K562 (cell line): ENCODE data around the gene EIF3C. TPM values are rescaled to one million over a fixed set of nuclear protein-coding genes. Genes with fewer than 3 reads are reported as not detected.
"Not testable (repeated sequence)": the region's sequence is repeated elsewhere in the genome, so short reads cannot be mapped to it uniquely, and the experiment has no call there.

Experiments used
- ATAC-seq: fragments of 200-7000 bp; cut with Tn5 transposase; 3 replicates; pipeline ENCODE4 v1.9.1; 2020; ENCODE audit warnings: moderate library complexity
- BruUV-seq: library from RNA; stranded (reverse); fragments of 400-500 nt; replicated peaks from 2 replicates; lab custom pipeline; 2021; lab: Mats Ljungman, UMichigan
- CTCF ChIA-PET: fragments of 300-600 bp; formaldehyde crosslinking; extraction: SDS; loops from one replicate; lab custom pipeline; 2021; ENCODE audit warnings: low intra/inter-chr PET ratio; lab: Yijun Ruan, JAX
- POLR2A ChIA-PET: fragments of 300-600, 350-650 bp; sonication (Branson Sonifier 250); formaldehyde crosslinking; extraction: SDS; loops from one replicate; lab custom pipeline; 2021; ENCODE audit warnings: antibody characterized with exemption, inconsistent platforms; lab: Yijun Ruan, JAX
- DNase-seq, 4 experiments: peaks; one replicate each; pipeline versions ENCODE4 v3.0.0 to v3.0.0-alpha.2; 2011 to 2018; ENCODE audit warnings: low spot score in 3 of 4, mixed read lengths in 3 of 4; ENCODE audit errors: extremely low read depth in 1 of 4
- FAIRE-seq: peaks from 2 replicates; lab custom pipeline; 2011; peaks lifted over from hg19 to GRCh38; lab: Jason Lieb, UNC
- H2AFZ ChIP-seq: 2 replicates; pipeline ENCODE4 v1.6.0; 2011; ENCODE audit warnings: low read depth, low read length, control low read depth, inconsistent platforms
- H3K27ac ChIP-seq: fragments of 200-600 bp; 3 replicates; pipeline ENCODE4 v1.8.0; 2011; ENCODE audit warnings: low read depth, mild to moderate bottlenecking, control low read depth, inconsistent platforms, low read length, moderate library complexity, mixed read lengths; ENCODE audit errors: extremely low read depth
- H3K27me3 ChIP-seq, 2 experiments: fragments of 300-600 bp in 1 of 2; 2 replicates in 1 of 2; 3 replicates in 1 of 2; pipeline versions ENCODE4 v1.6.0 to v1.8.0; 2011; ENCODE audit warnings: inconsistent platforms in 2 of 2, low read length in 2 of 2, mild to moderate bottlenecking in 1 of 2, mixed read lengths in 1 of 2, moderate library complexity in 1 of 2; ENCODE audit not compliant: control insufficient read depth in 2 of 2, insufficient read depth in 2 of 2
- H3K36me3 ChIP-seq: fragments of 300-600 bp; 3 replicates; pipeline ENCODE4 v1.8.0; 2011; ENCODE audit warnings: mild to moderate bottlenecking, low read length, inconsistent platforms; ENCODE audit not compliant: control insufficient read depth, insufficient read depth
- H3K4me1 ChIP-seq, 2 experiments: fragments of 200-600 bp in 1 of 2; replicated peaks in 1 of 2; 2 replicates in 1 of 2; 3 replicates in 1 of 2; pipeline versions ENCODE4 v1.5.1 to v1.8.0; 2011; ENCODE audit warnings: inconsistent platforms in 2 of 2, low read length in 2 of 2, mild to moderate bottlenecking in 1 of 2, mixed read lengths in 1 of 2, moderate library complexity in 1 of 2; ENCODE audit not compliant: control insufficient read depth in 2 of 2, insufficient read depth in 2 of 2
- H3K4me2 ChIP-seq: 2 replicates; pipeline ENCODE4 v1.6.1; 2011; ENCODE audit warnings: low read length, control low read depth, inconsistent platforms, mixed read lengths; ENCODE audit not compliant: insufficient read depth
- H3K4me3 ChIP-seq: fragments of 200-600 bp; sonication (generic), shearing (Covaris generic); 2 replicates; pipeline ENCODE4 v1.5.1; 2016; ENCODE audit warnings: control low read depth, inconsistent platforms
- H3K79me2 ChIP-seq: fragments of 200-600 bp; 3 replicates; pipeline ENCODE4 v1.8.0; 2011; ENCODE audit warnings: low read length, inconsistent platforms; ENCODE audit not compliant: control insufficient read depth, insufficient read depth
- H3K9ac ChIP-seq, 2 experiments: 2 replicates each; pipeline versions ENCODE4 v1.6.0 to v1.6.1; 2011; ENCODE audit warnings: low read depth in 2 of 2, low read length in 2 of 2, control low read depth in 1 of 2, inconsistent platforms in 1 of 2, mild to moderate bottlenecking in 1 of 2, mixed read lengths in 1 of 2; ENCODE audit not compliant: insufficient read depth in 1 of 2
- H3K9me1 ChIP-seq: one replicate; pipeline ENCODE4 v1.6.0; 2011; ENCODE audit warnings: inconsistent platforms, mild to moderate bottlenecking, low read length, moderate library complexity; ENCODE audit not compliant: control insufficient read depth, insufficient read depth
- H3K9me3 ChIP-seq: replicated peaks from 2 replicates; pipeline ENCODE4 v1.5.1; 2011; ENCODE audit warnings: low read depth, low read length, inconsistent platforms; ENCODE audit not compliant: control insufficient read depth, insufficient read depth
- H4K20me1 ChIP-seq: replicated peaks from 2 replicates; pipeline ENCODE4 v1.6.1; 2011; ENCODE audit warnings: low read length, inconsistent platforms, mixed read lengths; ENCODE audit not compliant: control insufficient read depth, insufficient read depth
- WGBS: fragments of 100-300 bp; shearing (Covaris generic); methylation state at CpG from one replicate; pipeline ENCODE4 v1.1.6; 2016; ENCODE audit warnings: low coverage, mixed read lengths; ENCODE audit not compliant: insufficient coverage; ENCODE audit errors: missing lambda C conversion rate; 5-methylcytosine and 5-hydroxymethylcytosine counted together
- in situ Hi-C: fragments of 300-500 bp; cut with MboI; formaldehyde crosslinking; loops from 4 replicates; pipeline ENCODE4 v1.15.0; 2018; ENCODE audit warnings: inconsistent platforms, mixed read lengths
- intact Hi-C: fragments of 100-400 bp; cut with micrococcal nuclease; formaldehyde crosslinking; loops from 2 replicates; pipeline ENCODE4 v1.14.2; 2022
- polyA plus RNA-seq, 8 experiments: library from polyadenylated mRNA; depleted of rRNA in 4 of 8; stranded (reverse) in 5 of 8; unstranded in 3 of 8; fragments of >200 nt; fragmentation: Nextera tagmentation in 2 of 8; fragmentation: Illumina TruSeq in 1 of 8; extraction: Ambion mirVana in 2 of 8; extraction: Trizol in 1 of 8; gene quantifications; 2 replicates each; pipeline versions ENCODE4 v1.2.1 to v1.2.3, GENCODE V29; 2011 to 2014; ENCODE audit warnings: inconsistent platforms in 1 of 8, missing spikeins in 1 of 8
- total RNA-seq, 7 experiments: library from RNA; depleted of rRNA in 6 of 7; stranded (reverse); fragments of >200 nt in 6 of 7; fragmentation: Illumina TruSeq in 2 of 7; extraction: Trizol in 2 of 7; gene quantifications; 2 replicates each; pipeline versions ENCODE4 v1.2.1 to v1.2.3, GENCODE V29; 2011 to 2021; ENCODE audit warnings: low replicate concordance in 1 of 7

The EIF3C gene
- total and polyA plus RNA-seq, 9 of the 15 experiments (the other 6 are each of a cell fraction or from before 2014, with no cell fraction given), result 131 to 865 (median 411) TPM

GRCh38 chr16:28667480-28667879, 43.8 kb upstream of the EIF3C start:
- in situ Hi-C loops, result loop anchor here (25.0 kb wide), 2 partner anchors 295 to 370 kb away; partner anchors contain the start of genes NFATC2IP and SPNS1
- H3K4me2 ChIP-seq, H3K27ac ChIP-seq, H3K4me1 ChIP-seq, H3K36me3 ChIP-seq, H3K9ac ChIP-seq, H4K20me1 ChIP-seq, FAIRE-seq, H3K27me3 ChIP-seq, H3K9me3 ChIP-seq, H3K79me2 ChIP-seq, intact Hi-C loops, POLR2A ChIA-PET, H3K4me3 ChIP-seq, CTCF ChIA-PET, H3K9me1 ChIP-seq, DNase-seq, BruUV-seq, H2AFZ ChIP-seq: not testable (repeated sequence)
- peak; percentile 98 for ATAC-seq
- no CpG with 5 or more reads among the region's 7 CpGs for WGBS

DNA sequence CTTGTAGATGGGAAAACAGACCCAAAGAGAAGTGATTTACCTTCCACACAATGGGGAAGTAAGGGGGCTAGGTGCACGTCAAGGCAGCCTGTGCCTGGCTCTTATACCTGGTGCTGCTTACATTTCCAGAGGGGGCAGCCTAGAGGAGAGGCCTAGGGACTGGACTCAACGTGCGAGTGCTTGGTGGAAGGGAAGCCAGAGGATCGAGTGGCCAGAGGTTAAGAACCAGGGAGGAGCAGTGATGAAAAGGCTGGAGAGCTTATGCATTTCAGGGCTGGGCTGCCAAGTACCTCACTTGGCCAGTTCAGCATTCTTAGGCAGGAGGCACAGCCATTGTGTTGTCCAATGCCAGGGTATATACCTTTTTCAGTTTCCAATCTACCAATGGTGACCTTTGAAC, 43.1 kb upstream of the EIF3C start:
- H2AFZ ChIP-seq, POLR2A ChIA-PET, H3K27ac ChIP-seq, H3K9me3 ChIP-seq, H3K4me3 ChIP-seq, H3K4me2 ChIP-seq, CTCF ChIA-PET, H4K20me1 ChIP-seq, H3K9me1 ChIP-seq, H3K4me1 ChIP-seq, H3K79me2 ChIP-seq, H3K36me3 ChIP-seq, H3K9ac ChIP-seq, BruUV-seq, intact Hi-C loops, H3K27me3 ChIP-seq, DNase-seq, FAIRE-seq: not testable (repeated sequence)
- in situ Hi-C loops, result loop anchor here (25.0 kb wide), 2 partner anchors 294 to 369 kb away; partner anchors contain the start of genes NFATC2IP and SPNS1
- ATAC-seq, result peak; percentile 73
- WGBS, result no CpG with 5 or more reads among the region's 4 CpGs

DNA sequence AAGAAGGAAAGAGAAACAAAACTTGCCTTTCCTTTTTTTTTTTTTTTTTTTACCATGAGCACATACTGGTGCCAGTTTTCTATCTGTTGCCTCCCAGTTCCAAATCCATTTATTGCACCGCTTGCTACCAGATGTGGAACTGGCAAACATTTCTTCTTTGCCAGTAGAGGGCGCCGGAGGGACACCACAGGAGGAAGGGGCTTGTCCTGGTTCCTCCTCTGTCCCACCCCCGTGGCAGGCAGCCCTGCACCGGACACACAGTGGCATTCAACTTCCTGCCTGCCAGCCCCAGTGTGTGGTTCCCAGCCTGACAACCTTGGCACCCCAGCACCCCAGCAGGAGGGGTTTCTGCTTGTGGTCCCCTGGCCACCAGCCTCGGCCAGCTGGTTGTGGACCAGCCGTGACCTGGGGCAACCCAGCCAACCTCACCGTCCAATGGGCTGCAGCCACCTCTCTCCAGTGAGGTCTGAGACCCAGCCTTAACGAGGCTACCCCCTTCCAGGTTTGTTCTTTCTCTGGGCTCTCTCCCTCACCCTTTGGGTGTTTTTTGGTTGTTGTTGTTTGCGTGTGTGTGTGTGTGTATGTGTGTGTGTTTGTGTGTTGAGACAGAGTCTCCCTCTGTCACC, 22.8 kb upstream of the EIF3C start:
- BruUV-seq, H3K9me3 ChIP-seq, in situ Hi-C loops, DNase-seq, H3K9ac ChIP-seq, H3K27ac ChIP-seq, H3K9me1 ChIP-seq, H2AFZ ChIP-seq, H3K79me2 ChIP-seq, H3K4me1 ChIP-seq, H3K27me3 ChIP-seq, FAIRE-seq, POLR2A ChIA-PET, intact Hi-C loops, H4K20me1 ChIP-seq, H3K36me3 ChIP-seq, CTCF ChIA-PET, H3K4me3 ChIP-seq, H3K4me2 ChIP-seq: not testable (repeated sequence)
- WGBS, result no CpG with 5 or more reads among the region's 10 CpGs
- ATAC-seq, result peak; percentile 99

- not testable (repeated sequence) for H3K9me1 ChIP-seq, DNase-seq
Measured at GRCh38 chr16:28689425-28689824, 21.8 kb upstream of the EIF3C start.

More at GRCh38 chr16:28689425-28689824, 21.8 kb upstream of the EIF3C start:
- POLR2A ChIA-PET, FAIRE-seq, BruUV-seq, ATAC-seq, H3K4me1 ChIP-seq, H3K27me3 ChIP-seq, CTCF ChIA-PET, H4K20me1 ChIP-seq, H3K9ac ChIP-seq, H3K4me3 ChIP-seq, H3K4me2 ChIP-seq, H2AFZ ChIP-seq, intact Hi-C loops, H3K9me3 ChIP-seq, H3K79me2 ChIP-seq, in situ Hi-C loops, H3K27ac ChIP-seq, H3K36me3 ChIP-seq: not testable (repeated sequence)
- WGBS, result no CpG with 5 or more reads among the region's 13 CpGs
